Measurements from ENCODE around the gene CLDN24.

CLDN24 gene

GRCh38 chr4:183303301-183303700 lies 18.9 kb downstream of the CLDN24 start:
- TF ChIP-seq MAX (IDR thresholded peaks at IDR 0.05) (no peak), TEAD4 (IDR thresholded peaks at IDR 0.05) (no peak), CREB1 (IDR thresholded peaks at IDR 0.05; ENCODE audit: low read depth) (no peak)

- no peak for TF ChIP-seq RAD21 (IDR thresholded peaks at IDR 0.05; ENCODE audit: low read depth)
- TF ChIP-seq ZBTB7A (IDR thresholded peaks at IDR 0.05; ENCODE audit: low read depth) = no peak
- TF ChIP-seq YY1 (IDR thresholded peaks at IDR 0.05; ENCODE audit: low read depth) = no peak
- TF ChIP-seq TAF1 (IDR thresholded peaks at IDR 0.05; ENCODE audit: low read depth) = no peak
- TF ChIP-seq TEAD4 (IDR thresholded peaks at IDR 0.05) = no peak
- no peak for TF ChIP-seq NFIC (IDR thresholded peaks at IDR 0.05)
- no peak for TF ChIP-seq CEBPB (IDR thresholded peaks at IDR 0.05)
- TF ChIP-seq USF1 (IDR thresholded peaks at IDR 0.05) = no peak
- no peak for TF ChIP-seq MAX (IDR thresholded peaks at IDR 0.05)
- TF ChIP-seq CREB1 (IDR thresholded peaks at IDR 0.05; ENCODE audit: low read depth) = no peak
- TF ChIP-seq FOXM1 (IDR thresholded peaks at IDR 0.05; ENCODE audit: borderline replicate concordance, low read depth) = no peak
- no peak for TF ChIP-seq EP300 (IDR thresholded peaks at IDR 0.05; ENCODE audit: borderline replicate concordance)
Measured at GRCh38 chr4:183300655-183301054, 21.6 kb downstream of the CLDN24 start.

- TF ChIP-seq EGR1 (IDR thresholded peaks at IDR 0.05) = no peak
- no peak for TF ChIP-seq ZBTB7A (IDR thresholded peaks at IDR 0.05; ENCODE audit: low read depth)
- no peak for TF ChIP-seq NFIC (IDR thresholded peaks at IDR 0.05)
- no peak for TF ChIP-seq USF1 (IDR thresholded peaks at IDR 0.05)
- no peak for TF ChIP-seq TAF1 (IDR thresholded peaks at IDR 0.05; ENCODE audit: low read depth)
- no peak for TF ChIP-seq MAX (IDR thresholded peaks at IDR 0.05)
- TF ChIP-seq EP300 (IDR thresholded peaks at IDR 0.05; ENCODE audit: borderline replicate concordance) = no peak
- no peak for TF ChIP-seq TEAD4 (IDR thresholded peaks at IDR 0.05)
- no peak for TF ChIP-seq FOXM1 (IDR thresholded peaks at IDR 0.05; ENCODE audit: borderline replicate concordance, low read depth)
- TF ChIP-seq REST (IDR thresholded peaks at IDR 0.05; ENCODE audit: low read depth) = no peak
- no peak for TF ChIP-seq CREB1 (IDR thresholded peaks at IDR 0.05; ENCODE audit: low read depth)
- TF ChIP-seq YY1 (IDR thresholded peaks at IDR 0.05; ENCODE audit: low read depth) = no peak
- no peak for TF ChIP-seq TCF12 (IDR thresholded peaks at IDR 0.05; ENCODE audit: low read depth)
- no peak for TF ChIP-seq RAD21 (IDR thresholded peaks at IDR 0.05; ENCODE audit: low read depth)
- TF ChIP-seq CEBPB (IDR thresholded peaks at IDR 0.05) = no peak
Measured at GRCh38 chr4:183300070-183300469, 22.2 kb downstream of the CLDN24 start.

GRCh38 chr4:183299464-183299863 lies 22.8 kb downstream of the CLDN24 start:
- TF ChIP-seq RAD21 (IDR thresholded peaks at IDR 0.05; ENCODE audit: low read depth) (no peak), TCF12 (IDR thresholded peaks at IDR 0.05; ENCODE audit: low read depth) (no peak), TAF1 (IDR thresholded peaks at IDR 0.05; ENCODE audit: low read depth) (no peak), NFIC (IDR thresholded peaks at IDR 0.05) (no peak)

GRCh38 chr4:183297675-183298074 lies 24.6 kb downstream of the CLDN24 start:
- no peak for TF ChIP-seq ZBTB7A (IDR thresholded peaks at IDR 0.05; ENCODE audit: low read depth)
- TF ChIP-seq EP300 (IDR thresholded peaks at IDR 0.05; ENCODE audit: borderline replicate concordance) = no peak
- TF ChIP-seq FOXM1 (IDR thresholded peaks at IDR 0.05; ENCODE audit: borderline replicate concordance, low read depth) = no peak
- TF ChIP-seq EGR1 (IDR thresholded peaks at IDR 0.05) = no peak
- TF ChIP-seq CEBPB (IDR thresholded peaks at IDR 0.05) = no peak
- no peak for TF ChIP-seq MAX (IDR thresholded peaks at IDR 0.05)
- no peak for TF ChIP-seq RAD21 (IDR thresholded peaks at IDR 0.05; ENCODE audit: low read depth)
- TF ChIP-seq USF1 (IDR thresholded peaks at IDR 0.05) = no peak
- no peak for TF ChIP-seq TCF12 (IDR thresholded peaks at IDR 0.05; ENCODE audit: low read depth)
- no peak for TF ChIP-seq NFIC (IDR thresholded peaks at IDR 0.05)
- TF ChIP-seq TEAD4 (IDR thresholded peaks at IDR 0.05) = no peak
- no peak for TF ChIP-seq YY1 (IDR thresholded peaks at IDR 0.05; ENCODE audit: low read depth)
- TF ChIP-seq TAF1 (IDR thresholded peaks at IDR 0.05; ENCODE audit: low read depth) = no peak
- no peak for TF ChIP-seq REST (IDR thresholded peaks at IDR 0.05; ENCODE audit: low read depth)
